Measurements from ENCODE around the gene WDR37. TPM values are rescaled to one million over a fixed set of nuclear protein-coding genes. Genes with fewer than 3 reads are reported as not detected.
"Not testable (repeated sequence)": the region's sequence is repeated elsewhere in the genome, so short reads cannot be mapped to it uniquely, and the experiment has no call there.

The WDR37 gene
- total RNA-seq, 1 donor from 2014 or later, result 12.5 TPM

DNA sequence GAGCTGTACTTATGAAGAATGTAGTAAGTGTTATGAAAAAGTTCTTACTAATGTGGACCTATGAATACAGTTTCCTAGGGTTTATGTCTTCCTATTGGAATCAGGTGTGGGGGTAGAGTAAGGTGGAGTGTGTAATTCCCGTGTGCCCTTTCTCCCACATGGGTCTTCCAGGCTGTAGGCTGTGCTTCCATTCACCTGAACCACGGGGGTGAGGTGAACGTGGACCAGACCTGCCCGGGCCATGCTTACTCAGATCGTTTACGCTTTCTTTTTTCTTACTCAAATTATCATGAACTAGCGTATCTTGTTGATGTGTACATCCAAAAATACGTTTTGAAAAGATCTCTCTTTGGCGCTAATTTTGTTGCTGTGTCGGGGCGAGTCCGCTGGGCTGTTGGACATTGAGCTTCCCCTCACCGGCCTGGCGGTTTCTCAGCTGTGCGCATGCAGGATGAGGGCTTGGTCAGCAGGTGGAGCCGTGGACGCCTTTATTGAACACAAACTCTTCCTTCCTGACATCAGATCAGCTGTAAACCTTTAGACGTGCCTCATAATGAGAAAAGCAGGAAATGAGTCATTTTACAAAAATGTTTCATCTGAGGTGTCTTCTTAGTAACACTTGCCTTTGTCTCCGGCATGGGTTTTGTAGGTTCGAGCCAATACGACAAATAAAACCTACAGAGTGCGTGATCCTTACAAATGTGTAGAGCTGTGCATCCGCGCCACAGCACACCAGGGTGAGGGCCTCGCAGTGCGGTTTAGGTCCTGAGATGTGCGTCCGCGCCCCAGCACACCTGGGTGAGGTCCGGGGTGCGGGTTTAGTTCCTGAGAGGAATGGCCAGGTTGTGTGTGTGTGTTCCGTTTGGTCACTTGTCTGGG lies 53.8 kb downstream of the WDR37 start:
- Histone ChIP-seq H3K27ac (ENCODE audit: low read depth, low read length) (no peak overlapping the region), H3K4me3 (ENCODE audit: low read length in 3 of 3) (no peak overlapping the region), H3K9me3 (ENCODE audit: control insufficient read depth in 3 of 3, low read length in 3 of 3) (no peaks in the 10 kb centered on the region), H3K9ac (ENCODE audit: low read depth in 1 of 3, low read length in 3 of 3) (no peak overlapping the region), H3K4me1 (ENCODE audit: control insufficient read depth in 3 of 3, insufficient read depth in 3 of 3, low read length in 3 of 3) (peaks cover 0 to 6% (median 3%) of the 10 kb centered on the region in 3 donors), H3K36me3 (ENCODE audit: control insufficient read depth in 3 of 3, insufficient read depth in 3 of 3, low read length in 3 of 3) (peaks cover 39 to 53% (median 52%) of the 10 kb centered on the region in 3 donors), H3K27me3 (ENCODE audit: control insufficient read depth in 3 of 3, insufficient read depth in 3 of 3, low read length in 3 of 3) (no peaks in the 10 kb centered on the region)

DNA sequence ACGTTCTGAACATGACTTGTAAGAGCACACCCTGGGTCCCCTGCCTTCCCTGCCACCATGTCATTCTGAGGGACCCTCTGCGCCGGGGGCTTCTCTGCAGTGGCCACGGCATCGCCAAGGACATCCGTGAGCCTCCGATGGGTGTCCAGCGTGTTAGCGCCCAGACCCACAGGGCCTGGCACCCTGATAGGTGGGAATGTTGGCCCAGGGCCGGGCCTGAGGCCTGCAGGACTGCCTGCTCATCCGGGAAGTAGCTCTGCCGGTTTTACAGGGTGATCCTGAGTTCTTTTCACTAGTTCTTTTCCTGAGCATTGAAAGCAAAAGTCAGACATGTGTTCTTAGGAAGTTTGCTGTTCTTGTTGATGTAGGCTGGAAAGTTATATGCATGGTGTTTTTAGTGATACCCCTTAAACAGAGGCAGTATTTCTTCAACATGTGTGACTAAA lies 54.5 kb downstream of the WDR37 start:
- no peak overlapping the region for H3K27ac ChIP-seq (ENCODE audit: low read depth, low read length)
- no peaks in the 10 kb centered on the region for H3K27me3 ChIP-seq (ENCODE audit: control insufficient read depth in 3 of 3, insufficient read depth in 3 of 3, low read length in 3 of 3)
- H3K9me3 ChIP-seq (ENCODE audit: control insufficient read depth in 3 of 3, low read length in 3 of 3), result no peaks in the 10 kb centered on the region
- peaks cover 0 to 10% (median 6%) of the 10 kb centered on the region in 3 donors for H3K4me1 ChIP-seq (ENCODE audit: control insufficient read depth in 3 of 3, insufficient read depth in 3 of 3, low read length in 3 of 3)
- H3K9ac ChIP-seq (ENCODE audit: low read depth in 1 of 3, low read length in 3 of 3), result no peak overlapping the region
- no peak overlapping the region for H3K4me3 ChIP-seq (ENCODE audit: low read length in 3 of 3)
- H3K36me3 ChIP-seq (ENCODE audit: control insufficient read depth in 3 of 3, insufficient read depth in 3 of 3, low read length in 3 of 3), result peaks cover 38 to 51% (median 51%) of the 10 kb centered on the region in 3 donors

DNA sequence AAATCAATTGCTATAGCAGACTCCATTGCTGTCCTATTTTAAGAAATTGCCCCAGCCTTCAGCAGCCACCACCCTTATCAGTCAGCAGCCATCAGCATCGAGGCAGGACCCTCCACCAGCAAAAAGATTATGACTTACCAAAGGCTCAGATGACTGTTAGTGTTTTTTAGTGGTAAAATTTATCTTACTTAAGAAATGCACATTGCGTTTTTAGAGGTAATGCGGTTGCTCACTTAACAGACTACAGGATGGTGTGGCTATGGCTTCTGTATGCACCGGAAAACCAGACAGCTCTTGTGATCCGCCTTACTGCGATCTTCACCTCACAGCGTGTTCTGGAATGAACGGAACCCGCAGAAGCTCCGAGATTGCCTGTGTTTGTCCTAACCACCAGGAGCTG lies 58.1 kb downstream of the WDR37 start:
- H3K4me3 ChIP-seq (ENCODE audit: low read length in 3 of 3), result no peak overlapping the region
- no peaks in the 10 kb centered on the region for H3K9me3 ChIP-seq (ENCODE audit: control insufficient read depth in 3 of 3, low read length in 3 of 3)
- peaks cover 0 to 11% (median 6%) of the 10 kb centered on the region in 3 donors for H3K4me1 ChIP-seq (ENCODE audit: control insufficient read depth in 3 of 3, insufficient read depth in 3 of 3, low read length in 3 of 3)
- H3K27ac ChIP-seq (ENCODE audit: low read depth, low read length), result no peak overlapping the region
- H3K36me3 ChIP-seq (ENCODE audit: control insufficient read depth in 3 of 3, insufficient read depth in 3 of 3, low read length in 3 of 3), result peaks cover 27 to 52% (median 45%) of the 10 kb centered on the region in 3 donors
- no peaks in the 10 kb centered on the region for H3K27me3 ChIP-seq (ENCODE audit: control insufficient read depth in 3 of 3, insufficient read depth in 3 of 3, low read length in 3 of 3)
- peak overlapping the region in 1 of 3 donors; percentile 33 for H3K9ac ChIP-seq (ENCODE audit: low read depth in 1 of 3, low read length in 3 of 3)

DNA sequence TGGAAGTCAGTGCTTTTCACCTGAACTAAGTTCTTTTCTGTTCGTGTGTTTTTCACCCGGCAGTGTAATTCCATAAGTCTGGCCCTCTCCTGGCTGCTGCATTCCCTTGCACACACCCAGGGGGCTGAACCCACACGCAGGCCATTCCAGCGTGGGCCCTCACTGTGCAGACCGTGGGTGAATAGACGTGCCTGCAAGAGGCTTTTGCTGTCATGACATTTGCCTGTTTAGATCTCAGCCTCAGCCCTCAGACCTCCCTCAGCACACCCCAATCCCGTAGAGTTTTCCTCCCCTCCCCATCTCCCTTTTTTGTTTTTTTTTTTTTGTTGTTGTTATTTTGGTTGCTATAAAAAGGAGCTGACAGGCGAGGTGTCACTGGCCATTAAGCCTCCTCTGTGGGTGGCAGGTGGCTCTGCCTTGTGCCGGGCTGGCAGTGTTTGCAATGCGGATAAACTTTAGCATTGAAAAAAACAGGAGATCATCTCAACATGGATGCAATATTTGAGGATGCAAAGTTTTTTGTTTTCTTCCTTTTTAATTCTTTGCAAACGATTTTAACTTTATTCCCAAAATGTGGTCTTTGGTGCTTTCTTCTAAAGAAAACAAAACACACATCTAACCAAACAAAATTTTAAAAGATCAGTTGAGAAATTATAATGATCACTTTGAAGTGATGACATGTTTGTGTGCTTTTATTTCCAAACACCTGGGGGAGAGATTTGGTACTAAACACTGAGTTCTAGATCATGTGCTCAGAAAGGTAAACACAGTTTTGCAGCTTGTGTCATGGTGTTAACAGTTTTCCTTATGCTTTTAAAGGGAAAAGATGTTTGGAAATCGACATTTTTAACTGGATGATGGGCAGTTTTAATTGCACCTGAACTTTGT lies 58.8 kb downstream of the WDR37 start:
- Histone ChIP-seq H3K9me3 (ENCODE audit: control insufficient read depth in 3 of 3, low read length in 3 of 3) (no peaks in the 10 kb centered on the region), H3K9ac (ENCODE audit: low read depth in 1 of 3, low read length in 3 of 3) (peak overlapping the region in 1 of 3 donors; percentile 33), H3K4me1 (ENCODE audit: control insufficient read depth in 3 of 3, insufficient read depth in 3 of 3, low read length in 3 of 3) (peaks cover 0 to 11% (median 6%) of the 10 kb centered on the region in 3 donors), H3K4me3 (ENCODE audit: low read length in 3 of 3) (no peak overlapping the region), H3K27ac (ENCODE audit: low read depth, low read length) (no peak overlapping the region), H3K27me3 (ENCODE audit: control insufficient read depth in 3 of 3, insufficient read depth in 3 of 3, low read length in 3 of 3) (no peaks in the 10 kb centered on the region), H3K36me3 (ENCODE audit: control insufficient read depth in 3 of 3, insufficient read depth in 3 of 3, low read length in 3 of 3) (peaks cover 31 to 53% (median 45%) of the 10 kb centered on the region in 3 donors)

DNA sequence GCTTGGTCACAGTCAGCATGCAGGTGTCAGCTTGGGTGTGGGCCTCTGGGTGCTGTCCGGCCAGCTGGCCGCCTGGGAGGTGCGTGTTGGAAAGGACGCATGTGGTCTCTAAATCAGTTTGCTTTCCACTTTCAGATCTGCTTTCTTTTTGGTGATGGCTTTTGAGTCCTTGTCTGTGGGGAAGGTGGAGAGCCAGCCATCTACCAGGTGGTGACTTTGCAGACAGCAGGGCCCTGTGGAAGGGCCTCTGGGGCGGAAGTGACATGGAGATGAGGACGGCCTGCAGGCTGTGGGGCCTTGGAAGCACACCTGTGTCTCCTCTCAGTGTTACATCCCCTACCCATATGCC lies 59.4 kb downstream of the WDR37 start:
- no peaks in the 10 kb centered on the region for H3K9me3 ChIP-seq (ENCODE audit: control insufficient read depth in 3 of 3, low read length in 3 of 3)
- H3K4me1 ChIP-seq (ENCODE audit: control insufficient read depth in 3 of 3, insufficient read depth in 3 of 3, low read length in 3 of 3), result peaks cover 0 to 11% (median 6%) of the 10 kb centered on the region in 3 donors
- H3K27ac ChIP-seq (ENCODE audit: low read depth, low read length), result no peak overlapping the region
- H3K36me3 ChIP-seq (ENCODE audit: control insufficient read depth in 3 of 3, insufficient read depth in 3 of 3, low read length in 3 of 3), result peaks cover 31 to 53% (median 44%) of the 10 kb centered on the region in 3 donors
- H3K27me3 ChIP-seq (ENCODE audit: control insufficient read depth in 3 of 3, insufficient read depth in 3 of 3, low read length in 3 of 3), result no peaks in the 10 kb centered on the region
- no peak overlapping the region for H3K4me3 ChIP-seq (ENCODE audit: low read length in 3 of 3)
- no peak overlapping the region for H3K9ac ChIP-seq (ENCODE audit: low read depth in 1 of 3, low read length in 3 of 3)

DNA sequence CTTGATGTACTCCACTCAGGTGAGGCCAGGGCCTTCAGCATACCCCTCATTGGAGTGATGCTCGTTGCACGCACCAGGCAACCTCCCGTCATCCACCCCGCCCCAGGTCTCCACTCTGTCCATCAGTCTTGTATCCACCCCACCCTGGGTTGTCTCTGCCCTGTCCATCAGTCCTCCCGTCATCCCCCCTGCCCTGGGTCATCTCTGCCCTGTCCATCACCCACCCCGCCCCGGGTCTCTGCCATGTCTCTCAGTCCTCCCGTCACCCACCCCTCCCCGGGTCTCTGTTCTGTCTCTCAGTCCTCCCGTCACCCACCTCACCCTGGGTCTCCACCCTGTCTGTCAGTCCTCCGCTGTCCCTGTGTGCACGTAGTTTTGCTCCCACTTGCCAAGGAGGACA lies 59.9 kb downstream of the WDR37 start:
- no peak overlapping the region for H3K27ac ChIP-seq (ENCODE audit: low read depth, low read length)

DNA sequence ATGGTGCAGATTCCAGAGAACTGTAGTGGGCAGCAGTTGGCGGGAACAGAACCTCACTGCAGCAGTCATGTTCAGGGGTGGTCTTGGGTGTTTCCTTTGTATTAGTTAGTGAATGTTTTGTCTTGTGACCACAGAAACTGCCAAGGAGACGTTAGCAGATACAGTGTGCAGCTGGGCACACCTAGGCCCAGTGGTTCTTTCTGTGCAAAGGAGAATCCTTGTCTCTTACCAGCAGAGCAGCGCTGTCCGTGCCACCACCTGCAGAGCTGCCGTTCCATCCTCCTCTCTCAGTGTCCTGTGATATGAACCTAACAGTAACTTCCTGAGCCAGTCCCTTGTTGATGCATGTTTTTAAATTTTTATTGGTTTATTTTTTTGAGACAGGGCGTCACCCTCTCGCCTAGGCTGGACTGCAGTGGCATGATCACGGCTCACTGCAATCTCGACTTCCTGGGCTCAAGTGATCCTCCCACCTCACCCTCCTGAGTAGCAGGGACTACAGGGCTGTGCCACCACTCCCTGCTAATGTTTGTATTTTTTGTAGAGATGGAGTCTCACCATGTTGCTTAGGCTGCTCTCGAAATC lies 60.6 kb downstream of the WDR37 start:
- Histone ChIP-seq H3K4me1 (ENCODE audit: control insufficient read depth in 3 of 3, insufficient read depth in 3 of 3, low read length in 3 of 3) (peaks cover 0 to 11% (median 6%) of the 10 kb centered on the region in 3 donors), H3K9me3 (ENCODE audit: control insufficient read depth in 3 of 3, low read length in 3 of 3) (no peaks in the 10 kb centered on the region), H3K27ac (ENCODE audit: low read depth, low read length) (no peak overlapping the region), H3K9ac (ENCODE audit: low read depth in 1 of 3, low read length in 3 of 3) (no peak overlapping the region), H3K36me3 (ENCODE audit: control insufficient read depth in 3 of 3, insufficient read depth in 3 of 3, low read length in 3 of 3) (peaks cover 36 to 56% (median 54%) of the 10 kb centered on the region in 3 donors), H3K4me3 (ENCODE audit: low read length in 3 of 3) (no peak overlapping the region), H3K27me3 (ENCODE audit: control insufficient read depth in 3 of 3, insufficient read depth in 3 of 3, low read length in 3 of 3) (no peaks in the 10 kb centered on the region)

More for the DNA sequence above, 59.9 kb downstream of the WDR37 start:
- H3K9me3 ChIP-seq (ENCODE audit: control insufficient read depth in 3 of 3, low read length in 3 of 3), result no peaks in the 10 kb centered on the region
- no peaks in the 10 kb centered on the region for H3K27me3 ChIP-seq (ENCODE audit: control insufficient read depth in 3 of 3, insufficient read depth in 3 of 3, low read length in 3 of 3)
- no peak overlapping the region for H3K4me3 ChIP-seq (ENCODE audit: low read length in 3 of 3)
- H3K4me1 ChIP-seq (ENCODE audit: control insufficient read depth in 3 of 3, insufficient read depth in 3 of 3, low read length in 3 of 3), result peaks cover 0 to 11% (median 6%) of the 10 kb centered on the region in 3 donors
- H3K36me3 ChIP-seq (ENCODE audit: control insufficient read depth in 3 of 3, insufficient read depth in 3 of 3, low read length in 3 of 3), result peaks cover 30 to 53% (median 47%) of the 10 kb centered on the region in 3 donors
- H3K9ac ChIP-seq (ENCODE audit: low read depth in 1 of 3, low read length in 3 of 3), result no peak overlapping the region

DNA sequence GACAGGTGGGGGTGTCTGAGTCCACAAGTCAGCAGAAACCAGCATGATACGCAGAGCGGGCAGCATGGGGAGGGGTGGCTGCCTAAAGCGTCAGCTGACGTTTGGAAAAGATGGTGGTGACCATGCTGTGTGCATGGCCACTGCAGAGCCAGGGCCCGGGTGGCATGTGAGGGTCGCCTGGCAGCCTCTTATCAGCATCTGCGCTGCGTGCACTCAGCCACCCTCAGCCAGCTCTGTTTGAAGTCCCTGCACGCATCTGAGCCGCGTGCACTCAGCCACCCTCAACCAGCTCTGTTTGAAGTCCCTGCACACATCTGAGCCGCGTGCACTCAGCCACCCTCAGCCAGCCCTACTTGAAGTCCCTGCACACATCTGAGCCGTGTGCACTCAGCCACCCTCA lies 61.5 kb downstream of the WDR37 start:
- H3K9ac ChIP-seq (ENCODE audit: low read depth in 1 of 3, low read length in 3 of 3), result no peak overlapping the region
- H3K4me3 ChIP-seq (ENCODE audit: low read length in 3 of 3), result no peak overlapping the region
- no peaks in the 10 kb centered on the region for H3K9me3 ChIP-seq (ENCODE audit: control insufficient read depth in 3 of 3, low read length in 3 of 3)
- H3K4me1 ChIP-seq (ENCODE audit: control insufficient read depth in 3 of 3, insufficient read depth in 3 of 3, low read length in 3 of 3), result peaks cover 0 to 11% (median 6%) of the 10 kb centered on the region in 3 donors
- peaks cover 39 to 58% (median 54%) of the 10 kb centered on the region in 3 donors for H3K36me3 ChIP-seq (ENCODE audit: control insufficient read depth in 3 of 3, insufficient read depth in 3 of 3, low read length in 3 of 3)
- H3K27ac ChIP-seq (ENCODE audit: low read depth, low read length), result no peak overlapping the region
- H3K27me3 ChIP-seq (ENCODE audit: control insufficient read depth in 3 of 3, insufficient read depth in 3 of 3, low read length in 3 of 3), result no peaks in the 10 kb centered on the region

DNA sequence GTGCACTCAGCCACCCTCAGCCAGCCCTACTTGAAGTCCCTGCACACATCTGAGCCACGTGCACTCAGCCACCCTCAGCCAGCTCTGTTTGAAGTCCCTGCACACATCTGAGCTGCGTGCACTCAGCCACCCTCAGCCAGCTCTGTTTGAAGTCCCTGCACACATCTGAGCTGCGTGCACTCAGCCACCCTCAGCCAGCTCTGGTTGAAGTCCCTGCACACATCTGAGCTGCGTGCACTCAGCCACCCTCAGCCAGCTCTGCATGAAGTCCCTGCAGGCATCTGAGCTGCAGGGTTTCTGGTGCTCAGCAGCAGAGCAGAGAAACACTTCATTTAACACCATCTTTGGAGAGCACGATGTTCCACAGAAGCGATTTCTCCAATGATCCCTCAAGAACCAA lies 62.1 kb downstream of the WDR37 start:
- not testable (repeated sequence) for H3K27me3 ChIP-seq (ENCODE audit: control insufficient read depth in 3 of 3, insufficient read depth in 3 of 3, low read length in 3 of 3); H3K9ac ChIP-seq (ENCODE audit: low read depth in 1 of 3, low read length in 3 of 3); H3K4me3 ChIP-seq (ENCODE audit: low read length in 3 of 3); H3K27ac ChIP-seq (ENCODE audit: low read depth, low read length); H3K9me3 ChIP-seq (ENCODE audit: control insufficient read depth in 3 of 3, low read length in 3 of 3)
- Histone ChIP-seq H3K36me3 (ENCODE audit: control insufficient read depth in 3 of 3, insufficient read depth in 3 of 3, low read length in 3 of 3) (peaks cover 39 to 58% (median 54%) of the 10 kb centered on the region in 3 donors), H3K4me1 (ENCODE audit: control insufficient read depth in 3 of 3, insufficient read depth in 3 of 3, low read length in 3 of 3) (peaks cover 0 to 11% (median 6%) of the 10 kb centered on the region in 3 donors)
